Measurements from ENCODE around the gene COL8A1. TPM values are rescaled to one million over a fixed set of nuclear protein-coding genes. Genes with fewer than 3 reads are reported as not detected.

COL8A1 gene
- total RNA-seq, 1 experiment from 2014 or later, result 0.87 TPM

GRCh38 chr3:99699841-99700240 is 61.4 kb downstream of the COL8A1 start:
- no peak for TF ChIP-seq TP53 (CRISPR knock-in tag; IDR thresholded peaks at IDR 0.05)
- no peak for TF ChIP-seq SOX15 (CRISPR knock-in tag; IDR thresholded peaks at IDR 0.05)
- TF ChIP-seq SMAD4 (CRISPR knock-in tag; IDR thresholded peaks at IDR 0.05), result no peak
- no peak for TF ChIP-seq JAZF1 (CRISPR knock-in tag; IDR thresholded peaks at IDR 0.05)
- no peak for TF ChIP-seq IRF2 (CRISPR knock-in tag; IDR thresholded peaks at IDR 0.05; ENCODE audit: borderline replicate concordance, low read depth)
- TF ChIP-seq ZNF317 (CRISPR knock-in tag; IDR thresholded peaks at IDR 0.05; ENCODE audit: borderline replicate concordance, low read depth), result no peak
- TF ChIP-seq GRHL2 (CRISPR knock-in tag; IDR thresholded peaks at IDR 0.05; ENCODE audit: insufficient replicate concordance, severe bottlenecking), result no peak
- no peak for TF ChIP-seq CDX4 (CRISPR knock-in tag; IDR thresholded peaks at IDR 0.05; ENCODE audit: borderline replicate concordance)
- TF ChIP-seq, protein P1, sequence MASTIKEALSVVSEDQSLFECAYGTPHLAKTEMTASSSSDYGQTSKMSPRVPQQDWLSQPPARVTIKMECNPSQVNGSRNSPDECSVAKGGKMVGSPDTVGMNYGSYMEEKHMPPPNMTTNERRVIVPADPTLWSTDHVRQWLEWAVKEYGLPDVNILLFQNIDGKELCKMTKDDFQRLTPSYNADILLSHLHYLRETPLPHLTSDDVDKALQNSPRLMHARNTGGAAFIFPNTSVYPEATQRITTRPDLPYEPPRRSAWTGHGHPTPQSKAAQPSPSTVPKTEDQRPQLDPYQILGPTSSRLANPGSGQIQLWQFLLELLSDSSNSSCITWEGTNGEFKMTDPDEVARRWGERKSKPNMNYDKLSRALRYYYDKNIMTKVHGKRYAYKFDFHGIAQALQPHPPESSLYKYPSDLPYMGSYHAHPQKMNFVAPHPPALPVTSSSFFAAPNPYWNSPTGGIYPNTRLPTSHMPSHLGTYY (CRISPR knock-in tag; IDR thresholded peaks at IDR 0.05), result no peak
- no peak for TF ChIP-seq E2F5 (CRISPR knock-in tag; IDR thresholded peaks at IDR 0.05)
- no peak for TF ChIP-seq NFATC4 (CRISPR knock-in tag; IDR thresholded peaks at IDR 0.05)
- TF ChIP-seq FOXP4 (CRISPR knock-in tag; IDR thresholded peaks at IDR 0.05), result no peak
- no peak for TF ChIP-seq IRF1 (CRISPR knock-in tag; IDR thresholded peaks at IDR 0.05)
- TF ChIP-seq PREB (CRISPR knock-in tag; IDR thresholded peaks at IDR 0.05; ENCODE audit: borderline replicate concordance), result no peak
- TF ChIP-seq, protein P2, sequence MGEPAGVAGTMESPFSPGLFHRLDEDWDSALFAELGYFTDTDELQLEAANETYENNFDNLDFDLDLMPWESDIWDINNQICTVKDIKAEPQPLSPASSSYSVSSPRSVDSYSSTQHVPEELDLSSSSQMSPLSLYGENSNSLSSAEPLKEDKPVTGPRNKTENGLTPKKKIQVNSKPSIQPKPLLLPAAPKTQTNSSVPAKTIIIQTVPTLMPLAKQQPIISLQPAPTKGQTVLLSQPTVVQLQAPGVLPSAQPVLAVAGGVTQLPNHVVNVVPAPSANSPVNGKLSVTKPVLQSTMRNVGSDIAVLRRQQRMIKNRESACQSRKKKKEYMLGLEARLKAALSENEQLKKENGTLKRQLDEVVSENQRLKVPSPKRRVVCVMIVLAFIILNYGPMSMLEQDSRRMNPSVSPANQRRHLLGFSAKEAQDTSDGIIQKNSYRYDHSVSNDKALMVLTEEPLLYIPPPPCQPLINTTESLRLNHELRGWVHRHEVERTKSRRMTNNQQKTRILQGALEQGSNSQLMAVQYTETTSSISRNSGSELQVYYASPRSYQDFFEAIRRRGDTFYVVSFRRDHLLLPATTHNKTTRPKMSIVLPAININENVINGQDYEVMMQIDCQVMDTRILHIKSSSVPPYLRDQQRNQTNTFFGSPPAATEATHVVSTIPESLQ (CRISPR knock-in tag; IDR thresholded peaks at IDR 0.05), result no peak
- TF ChIP-seq E2F4 (CRISPR knock-in tag; IDR thresholded peaks at IDR 0.05; ENCODE audit: borderline replicate concordance, low read depth), result no peak
- peaks cover 5% of the 10 kb centered on the region; the same call in 1 of the 2 replicates for H3K9me3 Mint-ChIP-seq
- 0 out of 2 replicates have a peak, but pooled peaks cover 4% of the 10 kb centered on the region for H3K4me1 Mint-ChIP-seq
- H3K4me3 Mint-ChIP-seq, result no peak overlapping the region
- ATAC-seq, result no peak
- ChIA-PET CTCF (no interaction called here), POLR2A (interaction anchor here (1.0 kb wide), 1 partner anchor 49 kb away, joined by 3 read pairs; no protein-coding TSS in a partner anchor)
- no peak overlapping the region for H3K27ac Mint-ChIP-seq
- no peak for DNase-seq (ENCODE audit: low spot score)
- no peaks in the 10 kb centered on the region for H3K27me3 Mint-ChIP-seq (ENCODE audit: low read depth)
- H3K36me3 Mint-ChIP-seq, result no peaks in the 10 kb centered on the region

Measured in WTC11 (cell line).